Panc1 (cell line): ENCODE measurements around the gene CFHR4.

Experiments used
- CTCF ChIP-seq: fragments of 450-650 bp; IDR thresholded peaks from 2 replicates; pipeline ENCODE4 v1.5.1; 2017; ENCODE audit warnings: mild to moderate bottlenecking
- POLR2AphosphoS5 ChIP-seq: IDR thresholded peaks from 2 replicates; pipeline ENCODE4 v1.6.1; 2012; ENCODE audit warnings: mild to moderate bottlenecking, low read depth, low read length, moderate library complexity
- SIN3A ChIP-seq: IDR thresholded peaks from 2 replicates; pipeline ENCODE4 v1.6.1; 2012; ENCODE audit warnings: low read depth, mild to moderate bottlenecking, low read length, moderate library complexity, borderline replicate concordance; ENCODE audit not compliant: insufficient read depth
- TCF7L2 ChIP-seq: IDR thresholded peaks from 2 replicates; pipeline ENCODE4 v1.6.1; 2011; ENCODE audit warnings: mild to moderate bottlenecking, low read depth, low read length, inconsistent platforms
- TF ChIP-seq, protein P1 (sequence below), 2 experiments: IDR thresholded peaks; 2 replicates each; pipeline ENCODE4 v1.6.1; 2011 to 2012; ENCODE audit warnings: low read depth in 2 of 2, control low read depth in 1 of 2, low read length in 1 of 2, mild to moderate bottlenecking in 1 of 2, moderate library complexity in 1 of 2; ENCODE audit not compliant: insufficient read depth in 1 of 2

GRCh38 chr1:196860323-196860884, 27.4 kb upstream of the CFHR4 start:
- TF ChIP-seq CTCF (no peak), POLR2AphosphoS5 (no peak), TCF7L2 (no peak), SIN3A (no peak)
- TF ChIP-seq, protein P1, sequence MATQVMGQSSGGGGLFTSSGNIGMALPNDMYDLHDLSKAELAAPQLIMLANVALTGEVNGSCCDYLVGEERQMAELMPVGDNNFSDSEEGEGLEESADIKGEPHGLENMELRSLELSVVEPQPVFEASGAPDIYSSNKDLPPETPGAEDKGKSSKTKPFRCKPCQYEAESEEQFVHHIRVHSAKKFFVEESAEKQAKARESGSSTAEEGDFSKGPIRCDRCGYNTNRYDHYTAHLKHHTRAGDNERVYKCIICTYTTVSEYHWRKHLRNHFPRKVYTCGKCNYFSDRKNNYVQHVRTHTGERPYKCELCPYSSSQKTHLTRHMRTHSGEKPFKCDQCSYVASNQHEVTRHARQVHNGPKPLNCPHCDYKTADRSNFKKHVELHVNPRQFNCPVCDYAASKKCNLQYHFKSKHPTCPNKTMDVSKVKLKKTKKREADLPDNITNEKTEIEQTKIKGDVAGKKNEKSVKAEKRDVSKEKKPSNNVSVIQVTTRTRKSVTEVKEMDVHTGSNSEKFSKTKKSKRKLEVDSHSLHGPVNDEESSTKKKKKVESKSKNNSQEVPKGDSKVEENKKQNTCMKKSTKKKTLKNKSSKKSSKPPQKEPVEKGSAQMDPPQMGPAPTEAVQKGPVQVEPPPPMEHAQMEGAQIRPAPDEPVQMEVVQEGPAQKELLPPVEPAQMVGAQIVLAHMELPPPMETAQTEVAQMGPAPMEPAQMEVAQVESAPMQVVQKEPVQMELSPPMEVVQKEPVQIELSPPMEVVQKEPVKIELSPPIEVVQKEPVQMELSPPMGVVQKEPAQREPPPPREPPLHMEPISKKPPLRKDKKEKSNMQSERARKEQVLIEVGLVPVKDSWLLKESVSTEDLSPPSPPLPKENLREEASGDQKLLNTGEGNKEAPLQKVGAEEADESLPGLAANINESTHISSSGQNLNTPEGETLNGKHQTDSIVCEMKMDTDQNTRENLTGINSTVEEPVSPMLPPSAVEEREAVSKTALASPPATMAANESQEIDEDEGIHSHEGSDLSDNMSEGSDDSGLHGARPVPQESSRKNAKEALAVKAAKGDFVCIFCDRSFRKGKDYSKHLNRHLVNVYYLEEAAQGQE (IDR thresholded peaks at IDR 0.05; ENCODE audit: insufficient read depth in 1 of 2, low read depth in 2 of 2, low read length in 1 of 2) = no peak
